Measurements from ENCODE around the gene COL5A3.

COL5A3 gene

GRCh38 chr19:9967326-9967725 is 43.0 kb downstream of the COL5A3 start:
- ATAC-seq: no peak
- TF ChIP-seq SNAI2 (CRISPR knock-in tag; IDR thresholded peaks at IDR 0.05) (no peak), PPARA (CRISPR knock-in tag; IDR thresholded peaks at IDR 0.05; ENCODE audit: borderline replicate concordance) (no peak), ZNF70 (CRISPR knock-in tag; IDR thresholded peaks at IDR 0.05) (no peak), CREB5 (CRISPR knock-in tag; IDR thresholded peaks at IDR 0.05; ENCODE audit: low read depth) (no peak), POU6F1 (CRISPR knock-in tag; IDR thresholded peaks at IDR 0.05; ENCODE audit: borderline replicate concordance, low read depth) (no peak), ZNF565 (CRISPR knock-in tag; conservative IDR thresholded peaks at IDR 0.05; ENCODE audit: low read depth) (no peak), CSDC2 (CRISPR knock-in tag; IDR thresholded peaks at IDR 0.05) (no peak), PATZ1 (CRISPR knock-in tag; IDR thresholded peaks at IDR 0.05; ENCODE audit: borderline replicate concordance) (no peak), OSR1 (CRISPR knock-in tag; IDR thresholded peaks at IDR 0.05) (no peak), TOX (CRISPR knock-in tag; IDR thresholded peaks at IDR 0.05; ENCODE audit: borderline replicate concordance) (no peak), RARB (CRISPR knock-in tag; IDR thresholded peaks at IDR 0.05) (no peak), ZC3H10 (CRISPR knock-in tag; IDR thresholded peaks at IDR 0.05) (no peak), ISL1 (CRISPR knock-in tag; IDR thresholded peaks at IDR 0.05) (no peak), ZFP3 (CRISPR knock-in tag; IDR thresholded peaks at IDR 0.05) (no peak), BACH2 (CRISPR knock-in tag; IDR thresholded peaks at IDR 0.05; ENCODE audit: borderline replicate concordance) (no peak)
- TF ChIP-seq, protein P1, sequence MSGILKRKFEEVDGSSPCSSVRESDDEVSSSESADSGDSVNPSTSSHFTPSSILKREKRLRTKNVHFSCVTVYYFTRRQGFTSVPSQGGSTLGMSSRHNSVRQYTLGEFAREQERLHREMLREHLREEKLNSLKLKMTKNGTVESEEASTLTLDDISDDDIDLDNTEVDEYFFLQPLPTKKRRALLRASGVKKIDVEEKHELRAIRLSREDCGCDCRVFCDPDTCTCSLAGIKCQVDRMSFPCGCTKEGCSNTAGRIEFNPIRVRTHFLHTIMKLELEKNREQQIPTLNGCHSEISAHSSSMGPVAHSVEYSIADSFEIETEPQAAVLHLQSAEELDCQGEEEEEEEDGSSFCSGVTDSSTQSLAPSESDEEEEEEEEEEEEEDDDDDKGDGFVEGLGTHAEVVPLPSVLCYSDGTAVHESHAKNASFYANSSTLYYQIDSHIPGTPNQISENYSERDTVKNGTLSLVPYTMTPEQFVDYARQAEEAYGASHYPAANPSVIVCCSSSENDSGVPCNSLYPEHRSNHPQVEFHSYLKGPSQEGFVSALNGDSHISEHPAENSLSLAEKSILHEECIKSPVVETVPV (CRISPR knock-in tag; IDR thresholded peaks at IDR 0.05): no peak

DNA sequence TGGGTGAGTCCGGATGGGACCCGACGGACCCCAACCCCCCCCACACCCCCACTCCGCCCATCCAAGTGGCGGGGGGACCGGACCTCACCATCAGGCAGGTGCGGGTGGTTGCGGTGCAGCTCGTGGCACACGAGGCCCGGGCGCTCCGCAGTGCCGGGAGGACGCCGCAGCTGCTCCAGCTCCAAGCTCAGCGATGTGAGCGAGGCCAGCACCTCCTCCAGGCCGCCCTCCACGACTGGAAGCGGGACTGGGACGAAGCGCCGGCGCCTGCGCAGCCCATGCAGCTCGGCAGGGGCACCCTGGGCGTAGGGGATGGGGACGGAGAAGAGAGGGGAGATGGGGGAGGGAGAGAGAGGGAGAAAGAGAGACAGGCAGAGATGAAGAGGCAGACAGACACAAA is 43.9 kb downstream of the COL5A3 start:
- ATAC-seq: no peak; the same call in 1 of the 3 replicates
- TF ChIP-seq TCF4 (CRISPR knock-in tag; IDR thresholded peaks at IDR 0.05; ENCODE audit: borderline replicate concordance) (no peak), ZNF70 (CRISPR knock-in tag; IDR thresholded peaks at IDR 0.05) (no peak), ZNF565 (CRISPR knock-in tag; conservative IDR thresholded peaks at IDR 0.05; ENCODE audit: low read depth) (no peak), ZNF8 (CRISPR knock-in tag; IDR thresholded peaks at IDR 0.05) (no peak), PPARA (CRISPR knock-in tag; IDR thresholded peaks at IDR 0.05; ENCODE audit: borderline replicate concordance) (no peak), POU6F1 (CRISPR knock-in tag; IDR thresholded peaks at IDR 0.05; ENCODE audit: borderline replicate concordance, low read depth) (no peak), CREB5 (CRISPR knock-in tag; IDR thresholded peaks at IDR 0.05; ENCODE audit: low read depth) (no peak), ZFP3 (CRISPR knock-in tag; IDR thresholded peaks at IDR 0.05) (no peak), ZFP30 (CRISPR knock-in tag; IDR thresholded peaks at IDR 0.05) (no peak), ARNTL (CRISPR knock-in tag; IDR thresholded peaks at IDR 0.05; ENCODE audit: borderline replicate concordance, low read depth) (no peak), RARB (CRISPR knock-in tag; IDR thresholded peaks at IDR 0.05) (no peak)
- TF ChIP-seq, protein P1 (CRISPR knock-in tag; IDR thresholded peaks at IDR 0.05): no peak

All from SK-N-SH treated with all-trans-retinoic acid at 6 μM for 48 hours (cell line).